Fibroblast of villous mesenchyme (primary cell): ENCODE measurements around the gene PHACTR4. TPM values are rescaled to one million over a fixed set of nuclear protein-coding genes. Genes with fewer than 3 reads are reported as not detected.
A peak's percentile ranks its signal among the peaks of the same experiment; 100 is the strongest.
"Not testable (repeated sequence)": the region's sequence is repeated elsewhere in the genome, so short reads cannot be mapped to it uniquely, and the experiment has no call there.

ENCODE experiments used
- DNase-seq: peaks from one replicate; pipeline ENCODE4 v3.0.0-alpha.2; 2010; ENCODE audit warnings: low read depth
- H3K4me3 ChIP-seq: 2 replicates; pipeline ENCODE4 v1.5.1; 2011; ENCODE audit warnings: low read depth, mild to moderate bottlenecking, low read length
- CTCF ChIP-seq: IDR thresholded peaks from 2 replicates; pipeline ENCODE4 v1.5.1; 2012; ENCODE audit warnings: low read depth, mild to moderate bottlenecking, low read length; ENCODE audit not compliant: insufficient read depth
- total RNA-seq: library from RNA; depleted of rRNA; stranded (reverse); fragments of >200 nt; gene quantifications from 2 replicates; pipeline ENCODE4 v1.2.3, GENCODE V29; 2012

Gene PHACTR4
- total RNA-seq, 1 donor: 12.1 TPM

GRCh38 chr1:28507646-28508434, 138.3 kb downstream of the PHACTR4 start:
- peak overlapping the region; percentile 75 for H3K4me3 ChIP-seq
- no peak for DNase-seq

GRCh38 chr1:28508435-28508754, 138.9 kb downstream of the PHACTR4 start:
- peak overlapping the region; percentile 75 for H3K4me3 ChIP-seq
- no peak for TF ChIP-seq CTCF
- DNase-seq: no peak

More at GRCh38 chr1:28507646-28508434, 138.3 kb downstream of the PHACTR4 start:
- TF ChIP-seq CTCF: no peak

- DNase-seq: no peak
- TF ChIP-seq CTCF: no peak
- peak overlapping the region; percentile 75 for H3K4me3 ChIP-seq
Measured at GRCh38 chr1:28509705-28510272, 140.2 kb downstream of the PHACTR4 start.

- DNase-seq: no peak
- no peak for TF ChIP-seq CTCF
- H3K4me3 ChIP-seq: peak overlapping the region; percentile 75
Measured at GRCh38 chr1:28510273-28510969, 140.9 kb downstream of the PHACTR4 start.

GRCh38 chr1:28510970-28511440, 141.5 kb downstream of the PHACTR4 start:
- no peak for DNase-seq
- no peak for TF ChIP-seq CTCF
- no peak overlapping the region for H3K4me3 ChIP-seq

- TF ChIP-seq CTCF: no peak
- DNase-seq: no peak
- no peak overlapping the region for H3K4me3 ChIP-seq
Measured at GRCh38 chr1:28512058-28512611, 142.6 kb downstream of the PHACTR4 start.

GRCh38 chr1:28514445-28514933, 144.9 kb downstream of the PHACTR4 start:
- not testable (repeated sequence) for H3K4me3 ChIP-seq, DNase-seq
